KMS-11 (cell line): ENCODE results near the gene JPH4.
"Not testable (repeated sequence)": the region's sequence is repeated elsewhere in the genome, so short reads cannot be mapped to it uniquely, and the experiment has no call there.

Experiments
- H2AFZ ChIP-seq: fragments of 200-600 bp; sonication (generic); 2 replicates; pipeline ENCODE4 v1.6.1; 2016; ENCODE audit warnings: antibody characterized with exemption, mixed run types, low read depth
- H3K27ac ChIP-seq: fragments of 200-600 bp; sonication (generic); 2 replicates; pipeline ENCODE4 v1.6.1; 2016; ENCODE audit warnings: mild to moderate bottlenecking, mixed run types
- H3K27me3 ChIP-seq: fragments of 200-600 bp; sonication (generic); 2 replicates; pipeline ENCODE4 v1.6.1; 2017; ENCODE audit warnings: mild to moderate bottlenecking, low read depth, mixed run types, moderate library complexity; ENCODE audit not compliant: insufficient read depth
- H3K36me3 ChIP-seq: fragments of 200-600 bp; sonication (generic); 2 replicates; pipeline ENCODE4 v1.6.1; 2017; ENCODE audit warnings: mild to moderate bottlenecking, mixed run types; ENCODE audit not compliant: insufficient read depth
- H3K4me1 ChIP-seq: fragments of 200-600 bp; sonication (generic); 2 replicates; pipeline ENCODE4 v1.6.1; 2016; ENCODE audit warnings: mild to moderate bottlenecking, low read depth, mixed run types; ENCODE audit not compliant: poor library complexity, severe bottlenecking
- H3K4me2 ChIP-seq: fragments of 200-600 bp; sonication (generic); 2 replicates; pipeline ENCODE4 v1.7.0; 2016; ENCODE audit warnings: mild to moderate bottlenecking, mixed run types
- H3K4me3 ChIP-seq: fragments of 200-600 bp; sonication (generic); IDR thresholded peaks from 2 replicates; pipeline ENCODE4 v1.6.1; 2017; ENCODE audit warnings: low read depth, low read length, mixed read lengths; ENCODE audit not compliant: insufficient read depth
- H3K79me2 ChIP-seq: fragments of 200-600 bp; sonication (generic); 2 replicates; pipeline ENCODE4 v1.6.1; 2016; ENCODE audit warnings: low read depth, mixed run types; ENCODE audit not compliant: insufficient read depth
- H3K9ac ChIP-seq: fragments of 200-600 bp; sonication (generic); 2 replicates; pipeline ENCODE4 v1.6.1; 2016; ENCODE audit warnings: mild to moderate bottlenecking, mixed run types
- H4K20me1 ChIP-seq: fragments of 200-600 bp; sonication (generic); 2 replicates; pipeline ENCODE4 v1.6.1; 2016; ENCODE audit warnings: mild to moderate bottlenecking, mixed run types; ENCODE audit not compliant: insufficient read depth
- TF ChIP-seq, protein P1 (sequence below): fragments of 200-600 bp; sonication (generic); conservative IDR thresholded peaks from 2 replicates; pipeline ENCODE4 v1.6.1; 2017; ENCODE audit warnings: low read depth, mild to moderate bottlenecking, antibody characterized with exemption, low read length, moderate library complexity, mixed read lengths

JPH4 gene

GRCh38 chr14:23600322-23600707 is 21.7 kb upstream of the JPH4 start:
- H2AFZ ChIP-seq: no peak overlapping the region
- no peaks in the 10 kb centered on the region for H4K20me1 ChIP-seq
- H3K36me3 ChIP-seq: no peaks in the 10 kb centered on the region
- H3K4me1 ChIP-seq: no peaks in the 10 kb centered on the region
- H3K4me2 ChIP-seq: no peak overlapping the region
- no peaks in the 10 kb centered on the region for H3K79me2 ChIP-seq
- no peak overlapping the region for H3K27ac ChIP-seq
- H3K27me3 ChIP-seq: no peaks in the 10 kb centered on the region
- TF ChIP-seq, protein P1, sequence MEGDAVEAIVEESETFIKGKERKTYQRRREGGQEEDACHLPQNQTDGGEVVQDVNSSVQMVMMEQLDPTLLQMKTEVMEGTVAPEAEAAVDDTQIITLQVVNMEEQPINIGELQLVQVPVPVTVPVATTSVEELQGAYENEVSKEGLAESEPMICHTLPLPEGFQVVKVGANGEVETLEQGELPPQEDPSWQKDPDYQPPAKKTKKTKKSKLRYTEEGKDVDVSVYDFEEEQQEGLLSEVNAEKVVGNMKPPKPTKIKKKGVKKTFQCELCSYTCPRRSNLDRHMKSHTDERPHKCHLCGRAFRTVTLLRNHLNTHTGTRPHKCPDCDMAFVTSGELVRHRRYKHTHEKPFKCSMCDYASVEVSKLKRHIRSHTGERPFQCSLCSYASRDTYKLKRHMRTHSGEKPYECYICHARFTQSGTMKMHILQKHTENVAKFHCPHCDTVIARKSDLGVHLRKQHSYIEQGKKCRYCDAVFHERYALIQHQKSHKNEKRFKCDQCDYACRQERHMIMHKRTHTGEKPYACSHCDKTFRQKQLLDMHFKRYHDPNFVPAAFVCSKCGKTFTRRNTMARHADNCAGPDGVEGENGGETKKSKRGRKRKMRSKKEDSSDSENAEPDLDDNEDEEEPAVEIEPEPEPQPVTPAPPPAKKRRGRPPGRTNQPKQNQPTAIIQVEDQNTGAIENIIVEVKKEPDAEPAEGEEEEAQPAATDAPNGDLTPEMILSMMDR: no peak
- H3K4me3 ChIP-seq: no peak overlapping the region
- H3K9ac ChIP-seq: no peak overlapping the region

DNA sequence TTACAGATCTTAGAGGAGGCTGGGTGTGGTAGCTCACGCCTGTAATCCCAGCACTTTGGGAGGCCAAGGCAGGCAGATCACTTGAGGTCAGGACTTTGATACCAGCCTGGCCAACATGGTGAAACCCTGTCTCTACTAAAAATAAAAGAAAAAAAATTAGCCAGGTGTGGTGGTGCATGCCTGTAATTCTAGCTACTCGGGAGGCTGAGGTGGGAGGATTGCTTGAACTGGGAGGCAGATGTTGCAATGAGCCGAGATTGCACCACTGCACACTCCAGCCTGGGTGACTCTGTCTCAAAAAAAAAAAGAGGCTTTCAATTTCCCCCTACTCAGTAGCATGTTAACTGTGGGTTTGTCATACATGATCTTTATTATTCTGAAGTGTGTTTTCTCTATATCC is 15.6 kb upstream of the JPH4 start:
- H3K79me2 ChIP-seq, H2AFZ ChIP-seq, H3K9ac ChIP-seq, H3K36me3 ChIP-seq, H3K27ac ChIP-seq, H3K4me2 ChIP-seq, H3K4me3 ChIP-seq, H3K4me1 ChIP-seq, H3K27me3 ChIP-seq, H4K20me1 ChIP-seq: not testable (repeated sequence)

DNA sequence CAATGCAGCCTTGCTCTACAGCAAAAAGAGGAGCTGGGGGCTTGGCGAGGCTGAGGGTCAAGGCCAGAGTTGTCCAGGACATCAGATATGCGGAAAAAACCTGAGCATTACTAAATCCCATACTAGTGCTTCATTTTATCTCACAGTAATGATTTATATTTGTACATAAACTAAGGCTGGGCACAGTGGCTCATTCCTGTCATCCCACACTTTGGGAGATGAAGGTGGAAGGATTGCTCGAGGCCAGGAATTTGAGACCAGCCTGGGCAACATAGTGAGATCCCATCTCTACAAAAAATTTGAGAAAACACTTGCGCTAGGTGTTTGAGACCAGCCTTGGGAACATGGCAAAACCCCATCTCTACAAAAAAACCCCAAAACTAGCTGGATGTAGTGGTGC is 11.6 kb upstream of the JPH4 start:
- Histone ChIP-seq H3K4me2 (no peak overlapping the region), H2AFZ (no peak overlapping the region), H3K27ac (no peak overlapping the region), H4K20me1 (no peaks in the 10 kb centered on the region), H3K4me3 (no peak overlapping the region), H3K9ac (no peak overlapping the region), H3K36me3 (no peaks in the 10 kb centered on the region), H3K79me2 (no peaks in the 10 kb centered on the region), H3K27me3 (no peaks in the 10 kb centered on the region), H3K4me1 (peaks cover 5% of the 10 kb centered on the region)
- TF ChIP-seq, protein P1: no peak

- no peak overlapping the region for H3K4me2 ChIP-seq
- no peak overlapping the region for H3K27ac ChIP-seq
- H3K27me3 ChIP-seq: no peaks in the 10 kb centered on the region
- no peak overlapping the region for H3K9ac ChIP-seq
- H2AFZ ChIP-seq: peak overlapping the region; percentile 49; the same call in 1 of the 2 replicates
- TF ChIP-seq, protein P1: no peak
- no peaks in the 10 kb centered on the region for H3K79me2 ChIP-seq
- no peaks in the 10 kb centered on the region for H4K20me1 ChIP-seq
- H3K4me1 ChIP-seq: peaks cover 5% of the 10 kb centered on the region
- H3K4me3 ChIP-seq: no peak overlapping the region
- H3K36me3 ChIP-seq: no peaks in the 10 kb centered on the region
These were observed 11.0 kb upstream of the JPH4 start for GRCh38 chr14:23589606-23590005.

- Histone ChIP-seq H4K20me1 (no peaks in the 10 kb centered on the region), H3K4me2 (peak overlapping the region; percentile 42; the same call in 1 of the 2 replicates), H3K9ac (no peak overlapping the region), H3K27ac (no peak overlapping the region), H3K79me2 (no peaks in the 10 kb centered on the region), H3K36me3 (no peaks in the 10 kb centered on the region), H3K4me3 (no peak overlapping the region), H3K4me1 (peaks cover 5% of the 10 kb centered on the region), H2AFZ (peak overlapping the region; percentile 49; the same call in 1 of the 2 replicates), H3K27me3 (no peaks in the 10 kb centered on the region)
- TF ChIP-seq, protein P1: peak; percentile 65
These were observed 10.5 kb upstream of the JPH4 start for GRCh38 chr14:23588884-23589598.

- not testable (repeated sequence) for H3K36me3 ChIP-seq, H3K4me1 ChIP-seq, H3K4me3 ChIP-seq, H3K4me2 ChIP-seq, H3K27ac ChIP-seq, H4K20me1 ChIP-seq, H2AFZ ChIP-seq, H3K27me3 ChIP-seq, H3K9ac ChIP-seq, H3K79me2 ChIP-seq
These were observed 6.1 kb upstream of the JPH4 start for GRCh38 chr14:23584527-23585203.
